A673 (cell line): ENCODE results near the gene SGPP1. TPM values are rescaled to one million over a fixed set of nuclear protein-coding genes. Genes with fewer than 3 reads are reported as not detected.

Experiments used
- BruUV-seq: library from RNA; stranded (reverse); fragments of 400-500 nt; replicated peaks from 2 replicates; lab custom pipeline; 2021; lab: Mats Ljungman, UMichigan
- CTCF ChIA-PET: fragments of 300-600 bp; sonication (Branson Sonifier 250); formaldehyde crosslinking; loops from one replicate; lab custom pipeline; 2022; ENCODE audit warnings: antibody characterized with exemption; lab: Charles Lee
- POLR2A ChIA-PET: fragments of 300-600 bp; sonication (Branson Sonifier 250); formaldehyde crosslinking; loops from one replicate; lab custom pipeline; 2022; ENCODE audit warnings: antibody characterized with exemption; ENCODE audit not compliant: low non-redundant PET; lab: Charles Lee
- DNase-seq: peaks from one replicate; pipeline ENCODE4 v3.0.0-alpha.2; 2015; ENCODE audit warnings: low spot score
- H3K27ac ChIP-seq: fragments of 200-600 bp; sonication (generic); 2 replicates; pipeline ENCODE4 v1.5.1; 2016; ENCODE audit warnings: mixed run types, low read depth, mild to moderate bottlenecking, mixed read lengths, antibody characterized with exemption, low read length; ENCODE audit not compliant: poor library complexity, severe bottlenecking
- H3K27me3 ChIP-seq: fragments of 200-600 bp; sonication (generic); replicated peaks from 2 replicates; pipeline ENCODE4 v1.6.1; 2017; ENCODE audit warnings: mixed run types, low read depth, mild to moderate bottlenecking, mixed read lengths, antibody characterized with exemption, low read length; ENCODE audit not compliant: insufficient read depth, poor library complexity
- H3K36me3 ChIP-seq: fragments of 200-600 bp; sonication (generic); 2 replicates; pipeline ENCODE4 v1.6.1; 2016; ENCODE audit warnings: mixed run types, mild to moderate bottlenecking, mixed read lengths, antibody characterized with exemption, low read length; ENCODE audit not compliant: insufficient read depth, poor library complexity, severe bottlenecking
- H3K4me1 ChIP-seq: fragments of 200-600 bp; sonication (generic); 2 replicates; pipeline ENCODE4 v1.6.1; 2017; ENCODE audit warnings: mixed run types, mild to moderate bottlenecking, mixed read lengths, antibody characterized with exemption, low read length; ENCODE audit not compliant: insufficient read depth, poor library complexity, severe bottlenecking
- H3K4me3 ChIP-seq: fragments of 200-600 bp; sonication (generic); 2 replicates; pipeline ENCODE4 v1.5.1; 2016; ENCODE audit warnings: low read depth, mixed run types, mild to moderate bottlenecking, mixed read lengths, low read length; ENCODE audit not compliant: poor library complexity, severe bottlenecking
- H3K9me3 ChIP-seq: fragments of 200-600 bp; sonication (generic); 2 replicates; pipeline ENCODE4 v1.6.1; 2016; ENCODE audit warnings: mixed run types, low read depth, mild to moderate bottlenecking, mixed read lengths, antibody characterized with exemption, low read length; ENCODE audit not compliant: poor library complexity, severe bottlenecking
- CTCF ChIP-seq: fragments of 300-800, 200-600 bp; sonication (generic); conservative IDR thresholded peaks from 2 replicates; pipeline ENCODE4 v1.5.1; 2017; ENCODE audit warnings: low read depth, mild to moderate bottlenecking, antibody characterized with exemption, low read length, moderate library complexity, mixed read lengths
- EZH2 ChIP-seq: fragments of 200-600 bp; sonication (generic); IDR thresholded peaks from 2 replicates; pipeline ENCODE4 v1.6.1; 2017; ENCODE audit warnings: borderline replicate concordance, low read depth, mild to moderate bottlenecking, mixed read lengths, antibody characterized with exemption, low read length; ENCODE audit not compliant: poor library complexity, severe bottlenecking
- intact Hi-C: fragments of 100-400 bp; cut with micrococcal nuclease; formaldehyde crosslinking; loops from one replicate; pipeline ENCODE4 v1.10.0; 2022; ENCODE audit not compliant: unreplicated experiment
- total RNA-seq: library from RNA; stranded (reverse); gene quantifications from 2 replicates; pipeline ENCODE4 v1.2.3, GENCODE V29; 2021

SGPP1 gene
- total RNA-seq, 1 experiment from 2014 or later: 13.5 TPM

- Histone ChIP-seq H3K4me3 (no peak overlapping the region), H3K9me3 (no peaks in the 10 kb centered on the region), H3K27ac (no peak overlapping the region), H3K4me1 (no peaks in the 10 kb centered on the region), H3K27me3 (no peaks in the 10 kb centered on the region), H3K36me3 (no peaks in the 10 kb centered on the region)
- no TSS peak for BruUV-seq
- intact Hi-C loops: no loop called here
- CTCF ChIA-PET: no interaction called here
- no peak for DNase-seq
- POLR2A ChIA-PET: no interaction called here
- TF ChIP-seq EZH2 (no peak), CTCF (no peak)
These were observed 42.5 kb downstream of the SGPP1 start for GRCh38 chr14:63685401-63685800.

- Histone ChIP-seq H3K9me3 (no peaks in the 10 kb centered on the region), H3K36me3 (no peaks in the 10 kb centered on the region), H3K4me1 (no peaks in the 10 kb centered on the region), H3K27me3 (no peaks in the 10 kb centered on the region), H3K4me3 (no peak overlapping the region), H3K27ac (no peak overlapping the region)
- DNase-seq: no peak
- POLR2A ChIA-PET: no interaction called here
- TF ChIP-seq CTCF (no peak), EZH2 (no peak)
- intact Hi-C loops: no loop called here
- CTCF ChIA-PET: no interaction called here
- no TSS peak for BruUV-seq
These were observed 44.9 kb downstream of the SGPP1 start for GRCh38 chr14:63682727-63683593.

- Histone ChIP-seq H3K36me3 (no peaks in the 10 kb centered on the region), H3K4me1 (no peaks in the 10 kb centered on the region), H3K27me3 (no peaks in the 10 kb centered on the region), H3K4me3 (no peak overlapping the region), H3K27ac (no peak overlapping the region), H3K9me3 (no peaks in the 10 kb centered on the region)
- no TSS peak for BruUV-seq
- POLR2A ChIA-PET: no interaction called here
- CTCF ChIA-PET: no interaction called here
- TF ChIP-seq CTCF: no peak
- no peak for TF ChIP-seq EZH2
- no peak for DNase-seq
- intact Hi-C loops: no loop called here
These were observed 49.3 kb downstream of the SGPP1 start for GRCh38 chr14:63678536-63678935.
